Erythroblast (primary cell): Measurements from ENCODE around the gene DR1.
"Not testable (repeated sequence)": the region's sequence is repeated elsewhere in the genome, so short reads cannot be mapped to it uniquely, and the experiment has no call there.

Source experiments
- GATA1 ChIP-seq: IDR thresholded peaks from 2 replicates; pipeline ENCODE4 v1.6.1; 2011; ENCODE audit warnings: low read depth, mild to moderate bottlenecking, control low read depth, low read length, moderate library complexity
- POLR2A ChIP-seq: IDR thresholded peaks from 2 replicates; pipeline ENCODE4 v1.6.1; 2011; ENCODE audit warnings: mild to moderate bottlenecking, low read length

DNA sequence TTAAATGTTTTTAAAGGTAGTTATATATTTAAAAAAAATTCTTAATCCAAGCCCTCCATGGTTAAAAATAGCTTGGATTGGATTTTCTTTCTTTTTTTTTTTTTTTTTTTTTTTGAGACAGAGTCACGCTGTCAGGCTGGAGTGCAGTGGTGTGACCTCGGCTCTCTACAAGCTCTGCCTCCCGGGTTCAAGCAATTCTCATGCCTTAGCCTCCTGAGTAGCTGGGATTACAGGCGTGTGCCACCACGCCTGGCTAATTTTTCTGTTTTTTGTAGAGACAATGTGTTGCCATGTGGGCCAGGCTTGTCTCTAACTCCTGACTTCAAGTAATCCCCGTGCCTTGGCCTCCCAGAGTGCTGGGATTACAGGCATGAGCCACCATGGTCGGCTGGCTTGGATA, 5.6 kb downstream of the DR1 start:
- TF ChIP-seq POLR2A, GATA1: not testable (repeated sequence)
